Hepatocyte (in vitro differentiated cells): ENCODE data around the gene NEK4. TPM values are rescaled to one million over a fixed set of nuclear protein-coding genes. Genes with fewer than 3 reads are reported as not detected.

Source experiments
- DNase-seq: peaks from one replicate; pipeline ENCODE4 v3.0.0-alpha.2; 2016; ENCODE audit warnings: low spot score
- H2AFZ ChIP-seq: fragments of 200-600 bp; sonication (generic); 2 replicates; pipeline ENCODE4 v1.6.0; 2016; ENCODE audit warnings: antibody characterized with exemption, mild to moderate bottlenecking
- H3K27ac ChIP-seq: fragments of 200-600 bp; sonication (generic); 2 replicates; pipeline ENCODE4 v1.5.1; 2016; ENCODE audit warnings: mild to moderate bottlenecking
- H3K27me3 ChIP-seq: fragments of 200-600 bp; sonication (generic); 2 replicates; pipeline ENCODE4 v1.6.1; 2016
- H3K36me3 ChIP-seq: fragments of 200-600 bp; sonication (generic); replicated peaks from 2 replicates; pipeline ENCODE4 v1.5.1; 2016; ENCODE audit warnings: low read depth; ENCODE audit not compliant: insufficient read depth
- H3K4me1 ChIP-seq: fragments of 200-600 bp; sonication (generic); 2 replicates; pipeline ENCODE4 v1.5.1; 2016; ENCODE audit warnings: mild to moderate bottlenecking, moderate library complexity; ENCODE audit not compliant: insufficient read depth
- H3K4me2 ChIP-seq: fragments of 200-600 bp; sonication (generic); 2 replicates; pipeline ENCODE4 v1.6.0; 2016
- H3K4me3 ChIP-seq: fragments of 200-600 bp; sonication (generic); 2 replicates; pipeline ENCODE4 v1.5.1; 2016; ENCODE audit warnings: mild to moderate bottlenecking
- H3K79me2 ChIP-seq: fragments of 200-600 bp; sonication (generic); 2 replicates; pipeline ENCODE4 v1.6.0; 2017; ENCODE audit warnings: mild to moderate bottlenecking
- H3K9me2 ChIP-seq: fragments of 200-600 bp; sonication (generic); replicated peaks from 2 replicates; pipeline ENCODE4 v1.6.0; 2017; ENCODE audit warnings: mild to moderate bottlenecking; ENCODE audit not compliant: insufficient read depth
- H3K9me3 ChIP-seq: fragments of 200-600 bp; sonication (generic); 2 replicates; pipeline ENCODE4 v1.5.1; 2016; ENCODE audit warnings: low read depth, mild to moderate bottlenecking
- H4K20me1 ChIP-seq: fragments of 200-600 bp; sonication (generic); 2 replicates; pipeline ENCODE4 v1.6.0; 2016; ENCODE audit warnings: mild to moderate bottlenecking; ENCODE audit not compliant: insufficient read depth, poor library complexity, severe bottlenecking
- EZH2 ChIP-seq: fragments of 200-600 bp; sonication (generic); IDR thresholded peaks from 2 replicates; pipeline ENCODE4 v1.6.1; 2016; ENCODE audit warnings: antibody characterized with exemption, mild to moderate bottlenecking, borderline replicate concordance
- EZH2phosphoT487 ChIP-seq: fragments of 200-600 bp; sonication (generic); IDR thresholded peaks from one replicate; pipeline ENCODE4 v1.6.1; 2018; ENCODE audit warnings: antibody characterized with exemption, mild to moderate bottlenecking, low read depth, moderate library complexity; ENCODE audit not compliant: unreplicated experiment, severe bottlenecking
- whole genome bisulfite sequencing: methylation state at CpG from one replicate; pipeline ENCODE4 v1.1.6; 2016; ENCODE audit warnings: low lambda C conversion rate; ENCODE audit errors: missing lambda C conversion rate; 5-methylcytosine and 5-hydroxymethylcytosine counted together
- polyA plus RNA-seq: library from polyadenylated mRNA; unstranded; fragments of >200 nt; fragmentation: Nextera tagmentation; extraction: Ambion mirVana; gene quantifications from 2 replicates; pipeline ENCODE4 v1.2.1, GENCODE V29; 2016
- total RNA-seq: library from RNA; depleted of rRNA; stranded (reverse); fragments of >200 nt; gene quantifications from 2 replicates; pipeline ENCODE4 v1.2.3, GENCODE V29; 2014
- TF ChIP-seq, protein P1 (sequence below): fragments of 200-600 bp; sonication (generic); IDR thresholded peaks from 2 replicates; pipeline ENCODE4 v1.5.1; 2016; ENCODE audit warnings: antibody characterized with exemption, mild to moderate bottlenecking; ENCODE audit not compliant: poor library complexity

NEK4 gene
- total and polyA plus RNA-seq, 2 experiments from 2014 or later = 8.0 to 19.2 TPM

DNA sequence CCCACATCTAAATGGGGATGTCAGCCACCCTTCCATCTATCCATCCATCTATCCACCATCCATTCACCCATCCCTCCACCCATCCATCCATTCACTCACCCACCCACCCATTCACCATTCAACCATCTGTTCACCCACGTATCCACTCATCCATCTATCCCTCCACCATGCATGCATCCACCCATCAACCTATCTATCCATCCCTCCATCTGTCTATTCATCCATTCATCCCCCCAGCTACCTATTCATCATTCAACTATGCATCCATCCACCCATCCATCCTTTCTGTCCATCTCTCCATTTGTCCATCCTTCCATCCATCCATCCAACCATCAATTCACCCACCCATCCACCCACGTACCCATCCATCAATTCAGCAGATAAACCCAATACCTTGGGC is 38.4 kb upstream of the NEK4 start:
- Histone ChIP-seq H3K4me3 (no peak overlapping the region), H3K9me2 (no peaks in the 10 kb centered on the region), H2AFZ (no peak overlapping the region), H3K4me1 (no peaks in the 10 kb centered on the region), H3K36me3 (no peaks in the 10 kb centered on the region), H3K27ac (no peak overlapping the region), H3K27me3 (no peaks in the 10 kb centered on the region), H3K79me2 (no peaks in the 10 kb centered on the region), H4K20me1 (no peaks in the 10 kb centered on the region), H3K4me2 (no peak overlapping the region), H3K9me3 (no peaks in the 10 kb centered on the region)
- TF ChIP-seq EZH2phosphoT487 (no peak), EZH2 (no peak)
- TF ChIP-seq, protein P1, sequence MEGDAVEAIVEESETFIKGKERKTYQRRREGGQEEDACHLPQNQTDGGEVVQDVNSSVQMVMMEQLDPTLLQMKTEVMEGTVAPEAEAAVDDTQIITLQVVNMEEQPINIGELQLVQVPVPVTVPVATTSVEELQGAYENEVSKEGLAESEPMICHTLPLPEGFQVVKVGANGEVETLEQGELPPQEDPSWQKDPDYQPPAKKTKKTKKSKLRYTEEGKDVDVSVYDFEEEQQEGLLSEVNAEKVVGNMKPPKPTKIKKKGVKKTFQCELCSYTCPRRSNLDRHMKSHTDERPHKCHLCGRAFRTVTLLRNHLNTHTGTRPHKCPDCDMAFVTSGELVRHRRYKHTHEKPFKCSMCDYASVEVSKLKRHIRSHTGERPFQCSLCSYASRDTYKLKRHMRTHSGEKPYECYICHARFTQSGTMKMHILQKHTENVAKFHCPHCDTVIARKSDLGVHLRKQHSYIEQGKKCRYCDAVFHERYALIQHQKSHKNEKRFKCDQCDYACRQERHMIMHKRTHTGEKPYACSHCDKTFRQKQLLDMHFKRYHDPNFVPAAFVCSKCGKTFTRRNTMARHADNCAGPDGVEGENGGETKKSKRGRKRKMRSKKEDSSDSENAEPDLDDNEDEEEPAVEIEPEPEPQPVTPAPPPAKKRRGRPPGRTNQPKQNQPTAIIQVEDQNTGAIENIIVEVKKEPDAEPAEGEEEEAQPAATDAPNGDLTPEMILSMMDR = no peak
- WGBS = 69% methylated on average over 2 of the region's 2 CpGs
- DNase-seq = no peak

DNA sequence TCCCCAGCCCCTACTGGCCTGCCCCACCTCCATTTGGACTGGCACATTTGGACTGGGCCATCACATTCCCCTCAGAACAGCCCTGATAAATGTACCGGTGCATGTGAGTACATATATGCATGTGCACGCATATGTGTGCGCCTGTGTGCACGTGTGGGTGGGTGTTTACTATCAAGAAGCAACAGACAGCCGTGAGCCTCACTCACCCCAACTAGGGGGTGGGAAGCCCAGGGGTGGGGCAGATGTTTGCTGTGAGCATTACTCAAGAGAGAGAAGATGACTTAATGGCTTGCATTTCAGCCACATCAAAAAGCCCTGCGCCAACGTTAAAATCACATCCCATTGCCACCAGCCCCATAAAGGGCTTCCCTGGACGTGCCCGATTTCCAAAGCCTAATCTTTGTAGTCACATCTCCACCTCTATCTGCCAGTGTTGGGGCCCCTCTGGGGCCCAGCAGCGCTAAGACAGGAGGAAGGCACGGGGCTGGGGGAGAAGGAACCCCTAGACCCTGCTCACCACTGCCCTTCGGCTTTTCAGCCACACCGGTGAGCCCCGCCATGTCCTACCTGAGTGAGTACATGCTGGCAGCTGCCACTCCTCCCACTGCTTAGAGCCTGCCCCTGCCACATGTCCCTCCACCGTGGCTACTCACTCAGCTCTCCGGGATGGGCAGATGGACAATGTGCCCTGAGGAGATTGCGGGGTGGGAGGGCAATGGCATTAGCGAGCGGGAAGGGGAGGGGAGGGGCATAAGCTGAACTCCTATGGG is 34.7 kb upstream of the NEK4 start:
- no peaks in the 10 kb centered on the region for H3K27me3 ChIP-seq
- no peaks in the 10 kb centered on the region for H3K4me1 ChIP-seq
- H2AFZ ChIP-seq = no peak overlapping the region
- H3K4me3 ChIP-seq = no peak overlapping the region
- H3K36me3 ChIP-seq = no peaks in the 10 kb centered on the region
- 87% methylated on average over 18 of the region's 19 CpGs for WGBS
- H3K9me2 ChIP-seq = no peaks in the 10 kb centered on the region
- H3K27ac ChIP-seq = no peak overlapping the region
- DNase-seq = no peak
- no peak overlapping the region for H3K4me2 ChIP-seq
- no peaks in the 10 kb centered on the region for H3K79me2 ChIP-seq
- TF ChIP-seq EZH2 = no peak
- TF ChIP-seq, protein P1 = no peak
- no peak for TF ChIP-seq EZH2phosphoT487
- no peaks in the 10 kb centered on the region for H4K20me1 ChIP-seq
- H3K9me3 ChIP-seq = no peaks in the 10 kb centered on the region

DNA sequence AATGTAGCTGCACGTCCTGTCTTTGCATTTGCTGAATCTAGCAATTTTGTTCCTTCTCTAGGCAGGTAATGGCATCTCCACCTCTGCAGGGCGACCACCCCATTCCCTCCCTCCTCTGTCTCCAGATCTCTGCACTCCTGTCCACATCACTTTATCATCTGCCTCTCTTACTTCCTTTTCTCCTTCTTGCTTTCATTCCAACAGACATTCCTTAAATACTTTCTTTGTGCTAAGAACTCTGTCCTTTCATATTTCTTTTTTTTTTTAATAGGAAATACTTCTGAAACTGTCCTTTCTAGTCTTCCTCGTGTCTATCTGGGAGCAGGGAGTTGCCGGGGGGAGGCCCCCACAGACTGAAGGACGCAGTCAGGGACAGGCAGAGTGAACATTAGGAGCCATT is 31.1 kb upstream of the NEK4 start:
- Histone ChIP-seq H3K4me1 (no peaks in the 10 kb centered on the region), H3K9me3 (no peaks in the 10 kb centered on the region), H3K4me2 (no peak overlapping the region), H3K79me2 (no peaks in the 10 kb centered on the region), H3K36me3 (no peaks in the 10 kb centered on the region), H2AFZ (no peak overlapping the region), H3K4me3 (no peak overlapping the region), H3K9me2 (no peaks in the 10 kb centered on the region), H3K27ac (no peak overlapping the region), H3K27me3 (no peaks in the 10 kb centered on the region), H4K20me1 (no peaks in the 10 kb centered on the region)
- DNase-seq = no peak
- TF ChIP-seq EZH2phosphoT487 (no peak), EZH2 (no peak)
- TF ChIP-seq, protein P1 = no peak
- WGBS = 81% methylated on average over 5 of the region's 5 CpGs
